H9 (cell line): ENCODE results near the gene RAD51. TPM values are rescaled to one million over a fixed set of nuclear protein-coding genes. Genes with fewer than 3 reads are reported as not detected.

Source experiments
- DNase-seq: peaks from one replicate; pipeline ENCODE4 v3.0.0-alpha.2; 2017
- H2AFZ ChIP-seq: one replicate; pipeline ENCODE4 v1.6.1; 2013; ENCODE audit warnings: mild to moderate bottlenecking, low read length, control low read depth, moderate library complexity
- H2AK5ac ChIP-seq: 2 replicates; pipeline ENCODE4 v1.6.1; 2013; ENCODE audit warnings: low read length, control low read depth, mixed read lengths; ENCODE audit not compliant: insufficient read length
- H2BK120ac ChIP-seq: one replicate; pipeline ENCODE4 v1.6.1; 2013; ENCODE audit warnings: low read depth, mild to moderate bottlenecking, low read length, control low read depth, inconsistent platforms; ENCODE audit not compliant: poor library complexity, severe bottlenecking
- H2BK12ac ChIP-seq: 2 replicates; pipeline ENCODE4 v1.6.1; 2013; ENCODE audit warnings: low read length, control low read depth, mixed read lengths, low read depth; ENCODE audit not compliant: insufficient read length
- H2BK15ac ChIP-seq: 2 replicates; pipeline ENCODE4 v1.6.1; 2013; ENCODE audit warnings: low read depth, low read length, control low read depth
- H2BK20ac ChIP-seq: one replicate; pipeline ENCODE4 v1.6.1; 2013; ENCODE audit warnings: low read depth, mild to moderate bottlenecking, low read length, control low read depth, inconsistent platforms; ENCODE audit not compliant: poor library complexity, severe bottlenecking
- H2BK5ac ChIP-seq: 2 replicates; pipeline ENCODE4 v1.6.1; 2013; ENCODE audit warnings: low read length, control low read depth, mixed read lengths; ENCODE audit not compliant: insufficient read length
- H3K14ac ChIP-seq: 2 replicates; pipeline ENCODE4 v1.6.1; 2013; ENCODE audit warnings: low read length, control low read depth; ENCODE audit not compliant: insufficient read depth
- H3K18ac ChIP-seq: 2 replicates; pipeline ENCODE4 v1.6.1; 2013; ENCODE audit warnings: low read depth, mild to moderate bottlenecking, mixed read lengths, low read length, control low read depth; ENCODE audit not compliant: insufficient read length
- H3K23ac ChIP-seq: 2 replicates; pipeline ENCODE4 v1.6.1; 2013; ENCODE audit warnings: low read length, control low read depth, mixed read lengths, low read depth; ENCODE audit not compliant: insufficient read length
- H3K23me2 ChIP-seq: 2 replicates; pipeline ENCODE4 v1.6.1; 2013; ENCODE audit warnings: low read depth, mild to moderate bottlenecking, mixed read lengths, low read length, control low read depth; ENCODE audit not compliant: insufficient read length, poor library complexity, severe bottlenecking
- H3K27ac ChIP-seq: 2 replicates; pipeline ENCODE4 v1.5.1; 2013; ENCODE audit warnings: low read length, control low read depth, mixed read lengths, low read depth; ENCODE audit not compliant: insufficient read length
- H3K27me3 ChIP-seq: 2 replicates; pipeline ENCODE4 v1.6.1; 2013; ENCODE audit warnings: low read length, control low read depth, inconsistent platforms; ENCODE audit not compliant: insufficient read depth
- H3K4ac ChIP-seq: 2 replicates; pipeline ENCODE4 v1.6.1; 2013; ENCODE audit warnings: low read depth, mild to moderate bottlenecking, control low read depth, inconsistent platforms, low read length, moderate library complexity
- H3K4me1 ChIP-seq: 2 replicates; pipeline ENCODE4 v1.6.1; 2013; ENCODE audit warnings: low read length, control low read depth, inconsistent platforms; ENCODE audit not compliant: insufficient read depth
- H3K4me2 ChIP-seq: 2 replicates; pipeline ENCODE4 v1.6.1; 2013; ENCODE audit warnings: low read length, control low read depth, mixed read lengths; ENCODE audit not compliant: insufficient read length, insufficient read depth
- H3K56ac ChIP-seq: 2 replicates; pipeline ENCODE4 v1.6.1; 2013; ENCODE audit warnings: low read depth, mild to moderate bottlenecking, mixed read lengths, low read length, control low read depth; ENCODE audit not compliant: insufficient read length
- H3K79me1 ChIP-seq: 2 replicates; pipeline ENCODE4 v1.6.1; 2013; ENCODE audit warnings: low read depth, mild to moderate bottlenecking, moderate library complexity, low read length, control low read depth, inconsistent platforms; ENCODE audit not compliant: insufficient read depth, poor library complexity, severe bottlenecking
- H3K79me2 ChIP-seq: 2 replicates; pipeline ENCODE4 v1.6.1; 2013; ENCODE audit warnings: low read length, control low read depth, inconsistent platforms; ENCODE audit not compliant: insufficient read depth
- H3K9ac ChIP-seq: 2 replicates; pipeline ENCODE4 v1.6.1; 2013; ENCODE audit warnings: low read length, control low read depth, mixed read lengths; ENCODE audit not compliant: insufficient read length; ENCODE audit errors: extremely low read depth
- H3K9me3 ChIP-seq: one replicate; pipeline ENCODE4 v1.6.1; 2013; ENCODE audit warnings: low read depth, low read length, inconsistent platforms; ENCODE audit not compliant: control insufficient read depth
- H3T11ph ChIP-seq: one replicate; pipeline ENCODE4 v1.6.1; 2013; ENCODE audit warnings: mild to moderate bottlenecking, low read length, control low read depth, inconsistent platforms
- H4K20me1 ChIP-seq: one replicate; pipeline ENCODE4 v1.6.1; 2013; ENCODE audit not compliant: control insufficient read depth, insufficient read length, insufficient read depth
- H4K5ac ChIP-seq: 2 replicates; pipeline ENCODE4 v1.6.1; 2013; ENCODE audit warnings: low read depth, mild to moderate bottlenecking, mixed read lengths, low read length, control low read depth; ENCODE audit not compliant: insufficient read length
- H4K8ac ChIP-seq: replicated peaks from 2 replicates; pipeline ENCODE4 v1.6.1; 2013; ENCODE audit warnings: low read length, control low read depth, mixed read lengths, low read depth; ENCODE audit not compliant: insufficient read length
- H4K91ac ChIP-seq: 2 replicates; pipeline ENCODE4 v1.6.1; 2013; ENCODE audit warnings: low read depth, mild to moderate bottlenecking, moderate library complexity, mixed read lengths, low read length, control low read depth; ENCODE audit not compliant: insufficient read length
- H3K27ac Mint-ChIP-seq, 3 experiments: 2 replicates in 2 of 3; 3 replicates in 1 of 3; pipeline ENCODE4 v1.8.0; 2020 to 2021; ENCODE audit warnings: mixed read lengths in 3 of 3, mild to moderate bottlenecking in 1 of 3, moderate library complexity in 1 of 3
- H3K27me3 Mint-ChIP-seq: 2 replicates; pipeline ENCODE4 v1.8.0; 2021; ENCODE audit warnings: low read depth, mild to moderate bottlenecking, moderate library complexity, mixed read lengths
- H3K36me3 Mint-ChIP-seq, 3 experiments: 2 replicates in 2 of 3; 3 replicates in 1 of 3; pipeline ENCODE4 v1.8.0; 2020 to 2021; ENCODE audit warnings: low read depth in 3 of 3, mixed read lengths in 3 of 3; ENCODE audit not compliant: insufficient read depth in 1 of 3
- H3K4me1 Mint-ChIP-seq, 2 experiments: 2 replicates each; pipeline ENCODE4 v1.8.0; 2020; ENCODE audit warnings: mixed read lengths in 2 of 2
- H3K4me3 Mint-ChIP-seq, 2 experiments: 2 replicates in 1 of 2; 3 replicates in 1 of 2; pipeline ENCODE4 v1.8.0; 2020 to 2021; ENCODE audit warnings: mild to moderate bottlenecking in 2 of 2, mixed read lengths in 2 of 2, moderate library complexity in 1 of 2
- H3K9me3 Mint-ChIP-seq, 2 experiments: 2 replicates in 1 of 2; 3 replicates in 1 of 2; pipeline ENCODE4 v1.8.0; 2020; ENCODE audit warnings: mild to moderate bottlenecking in 2 of 2, mixed read lengths in 2 of 2, moderate library complexity in 1 of 2
- CTCF ChIP-seq: fragments of 200-600 bp; sonication (generic); conservative IDR thresholded peaks from 3 replicates; pipeline ENCODE4 v1.8.0; 2021; ENCODE audit warnings: antibody characterized with exemption, mild to moderate bottlenecking
- WGBS: extraction: QIAGEN DNeasy Blood & Tissue Kit; methylation state at CpG from one replicate; pipeline ENCODE4 v1.1.7; 2013; ENCODE audit warnings: missing lambda C conversion rate, low lambda C conversion rate, mixed read lengths; ENCODE audit not compliant: insufficient read length; ENCODE audit errors: extremely low coverage; 5-methylcytosine and 5-hydroxymethylcytosine counted together
- total RNA-seq: library from RNA; stranded (reverse); gene quantifications from 2 replicates; pipeline ENCODE4 v1.2.1, GENCODE V29; 2021

Gene RAD51
- total RNA-seq, 1 experiment from 2014 or later, result 39.2 TPM

GRCh38 chr15:40775740-40776536, 81.0 kb downstream of the RAD51 start:
- H3K9me3 Mint-ChIP-seq, result no peaks in the 10 kb centered on the region
- WGBS, result no CpG with 5 or more reads among the region's 14 CpGs
- H3K9ac ChIP-seq, result no peak overlapping the region
- no peak overlapping the region for H3K27ac Mint-ChIP-seq
- no peak overlapping the region for H3K4me2 ChIP-seq
- no peak overlapping the region for H2BK15ac ChIP-seq
- no peak overlapping the region for H4K8ac ChIP-seq
- no peak overlapping the region for H4K5ac ChIP-seq
- H3K4me3 Mint-ChIP-seq, result no peak overlapping the region
- H3T11ph ChIP-seq, result no peak overlapping the region
- H4K91ac ChIP-seq, result no peak overlapping the region
- no peaks in the 10 kb centered on the region for H3K27me3 ChIP-seq
- H3K79me1 ChIP-seq, result no peaks in the 10 kb centered on the region
- no peak overlapping the region for H3K4ac ChIP-seq
- no peaks in the 10 kb centered on the region for H3K4me1 ChIP-seq
- H3K14ac ChIP-seq, result no peak overlapping the region
- H2BK120ac ChIP-seq, result no peak overlapping the region
- TF ChIP-seq CTCF, result no peak
- H3K9me3 ChIP-seq, result no peaks in the 10 kb centered on the region
- no peak overlapping the region for H3K27ac ChIP-seq
- DNase-seq, result no peak
- H3K27me3 Mint-ChIP-seq, result no peaks in the 10 kb centered on the region; the same call in 1 of the 2 replicates
- H3K56ac ChIP-seq, result no peak overlapping the region
- H3K36me3 Mint-ChIP-seq, result peaks cover 11 to 60% (median 42%) of the 10 kb centered on the region in 3 experiments; a peak in 6 of 7 replicates
- H2BK5ac ChIP-seq, result no peak overlapping the region
- H3K4me1 Mint-ChIP-seq, result no peaks in the 10 kb centered on the region
- H3K79me2 ChIP-seq, result no peaks in the 10 kb centered on the region
- H4K20me1 ChIP-seq, result no peaks in the 10 kb centered on the region
- no peak overlapping the region for H2BK12ac ChIP-seq
- H3K23me2 ChIP-seq, result no peaks in the 10 kb centered on the region
- H2BK20ac ChIP-seq, result no peak overlapping the region
- no peak overlapping the region for H2AFZ ChIP-seq
- no peak overlapping the region for H3K18ac ChIP-seq
- no peak overlapping the region for H3K23ac ChIP-seq
- H2AK5ac ChIP-seq, result no peak overlapping the region
